Progenitor cell of endocrine pancreas (in vitro differentiated cells): Measurements from ENCODE around the gene NUP133. TPM values are rescaled to one million over a fixed set of nuclear protein-coding genes. Genes with fewer than 3 reads are reported as not detected.
A peak's percentile ranks its signal among the peaks of the same experiment; 100 is the strongest.

Source experiments
- DNase-seq: peaks from one replicate; pipeline ENCODE4 v3.0.0; 2021; ENCODE audit warnings: low spot score; ENCODE audit not compliant: unreplicated experiment
- H3K27ac Mint-ChIP-seq: 2 replicates; pipeline ENCODE4 v1.8.0; 2021; ENCODE audit warnings: mild to moderate bottlenecking, moderate library complexity, mixed read lengths
- H3K27me3 Mint-ChIP-seq: 2 replicates; pipeline ENCODE4 v1.8.0; 2021; ENCODE audit warnings: mixed read lengths
- H3K36me3 Mint-ChIP-seq: 2 replicates; pipeline ENCODE4 v1.8.0; 2022; ENCODE audit warnings: mixed read lengths; ENCODE audit not compliant: insufficient read depth
- H3K4me1 Mint-ChIP-seq: 2 replicates; pipeline ENCODE4 v1.8.0; 2021; ENCODE audit warnings: low read depth, mixed read lengths
- H3K4me3 Mint-ChIP-seq: 2 replicates; pipeline ENCODE4 v1.8.0; 2021; ENCODE audit warnings: low read depth, mild to moderate bottlenecking, moderate library complexity, mixed read lengths
- H3K9me3 Mint-ChIP-seq: 2 replicates; pipeline ENCODE4 v1.8.0; 2021; ENCODE audit warnings: low read depth, mixed read lengths
- total RNA-seq: library from RNA; stranded (reverse); gene quantifications from 2 replicates; pipeline ENCODE4 v1.2.1, GENCODE V29; 2021
- TF ChIP-seq, protein P1 (sequence below): fragments of 200-600 bp; sonication (generic); IDR thresholded peaks from one replicate; pipeline ENCODE4 v1.5.0; 2021; ENCODE audit warnings: antibody characterized with exemption, mild to moderate bottlenecking; ENCODE audit not compliant: unreplicated experiment

The NUP133 gene
- total RNA-seq, 1 donor from 2014 or later = 53.5 TPM

DNA sequence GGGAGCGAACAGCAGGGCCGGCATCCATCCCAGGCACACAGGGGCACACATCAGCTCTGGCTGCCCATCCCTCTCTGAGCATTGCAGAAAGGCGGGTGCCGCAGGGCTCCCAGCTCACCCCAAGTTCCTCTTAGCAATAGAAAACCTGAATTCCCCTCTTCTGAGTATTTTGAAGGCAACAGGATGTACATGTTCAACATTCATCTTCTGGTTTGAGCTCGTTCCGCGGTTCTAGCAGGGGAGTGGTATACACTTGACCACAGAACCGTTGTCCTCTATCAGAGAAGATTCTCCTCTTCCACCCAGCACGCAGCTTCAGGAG, 97.8 kb downstream of the NUP133 start:
- H3K36me3 Mint-ChIP-seq = no peaks in the 10 kb centered on the region
- H3K4me3 Mint-ChIP-seq = no peak overlapping the region
- DNase-seq = no peak
- H3K27me3 Mint-ChIP-seq = peaks cover 35% of the 10 kb centered on the region
- no peak overlapping the region for H3K27ac Mint-ChIP-seq
- peaks cover 25% of the 10 kb centered on the region for H3K4me1 Mint-ChIP-seq
- TF ChIP-seq, protein P1, sequence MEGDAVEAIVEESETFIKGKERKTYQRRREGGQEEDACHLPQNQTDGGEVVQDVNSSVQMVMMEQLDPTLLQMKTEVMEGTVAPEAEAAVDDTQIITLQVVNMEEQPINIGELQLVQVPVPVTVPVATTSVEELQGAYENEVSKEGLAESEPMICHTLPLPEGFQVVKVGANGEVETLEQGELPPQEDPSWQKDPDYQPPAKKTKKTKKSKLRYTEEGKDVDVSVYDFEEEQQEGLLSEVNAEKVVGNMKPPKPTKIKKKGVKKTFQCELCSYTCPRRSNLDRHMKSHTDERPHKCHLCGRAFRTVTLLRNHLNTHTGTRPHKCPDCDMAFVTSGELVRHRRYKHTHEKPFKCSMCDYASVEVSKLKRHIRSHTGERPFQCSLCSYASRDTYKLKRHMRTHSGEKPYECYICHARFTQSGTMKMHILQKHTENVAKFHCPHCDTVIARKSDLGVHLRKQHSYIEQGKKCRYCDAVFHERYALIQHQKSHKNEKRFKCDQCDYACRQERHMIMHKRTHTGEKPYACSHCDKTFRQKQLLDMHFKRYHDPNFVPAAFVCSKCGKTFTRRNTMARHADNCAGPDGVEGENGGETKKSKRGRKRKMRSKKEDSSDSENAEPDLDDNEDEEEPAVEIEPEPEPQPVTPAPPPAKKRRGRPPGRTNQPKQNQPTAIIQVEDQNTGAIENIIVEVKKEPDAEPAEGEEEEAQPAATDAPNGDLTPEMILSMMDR = no peak
- H3K9me3 Mint-ChIP-seq = no peaks in the 10 kb centered on the region

DNA sequence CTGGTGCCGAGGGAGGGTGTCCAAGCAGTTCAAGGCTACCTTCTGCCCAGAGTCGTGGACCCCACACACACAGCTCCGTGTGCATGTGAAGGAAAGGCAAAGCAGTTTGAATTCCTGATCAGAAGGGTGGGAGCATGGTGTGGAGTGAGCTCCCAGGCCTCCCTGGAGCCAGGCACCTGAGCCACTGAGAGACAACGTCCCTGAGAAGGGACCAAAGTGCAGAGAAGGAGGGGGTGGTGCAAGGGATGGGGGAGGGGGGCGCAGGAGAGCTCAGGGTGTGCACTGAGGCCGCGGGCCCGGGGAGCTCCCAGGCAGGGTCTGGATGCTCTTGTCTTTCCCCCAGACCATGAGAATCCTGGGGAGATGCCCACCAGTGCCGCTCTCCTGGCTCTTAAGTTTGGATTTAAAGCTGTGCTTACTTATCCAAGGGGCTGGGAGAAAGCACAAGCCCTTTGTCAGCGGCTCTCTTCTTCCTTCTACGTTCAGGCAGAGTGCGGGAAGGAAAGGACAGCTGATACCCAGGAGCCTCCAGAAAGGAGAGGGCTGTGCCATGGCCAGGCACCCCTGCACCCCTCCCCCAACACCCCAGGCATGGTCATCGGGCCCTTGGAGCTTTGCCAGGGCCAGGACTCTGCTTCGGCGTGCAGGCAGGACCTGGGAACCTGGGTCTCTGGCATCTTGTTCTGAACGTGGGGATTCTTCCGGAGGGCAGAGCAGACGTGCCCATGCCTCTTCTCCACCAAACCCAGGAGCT, 98.3 kb downstream of the NUP133 start:
- peaks cover 27% of the 10 kb centered on the region for H3K4me1 Mint-ChIP-seq
- no peaks in the 10 kb centered on the region for H3K36me3 Mint-ChIP-seq
- H3K27ac Mint-ChIP-seq = peak overlapping the region; percentile 24
- no peak for DNase-seq
- H3K4me3 Mint-ChIP-seq = no peak overlapping the region
- H3K9me3 Mint-ChIP-seq = no peaks in the 10 kb centered on the region
- peaks cover 38% of the 10 kb centered on the region for H3K27me3 Mint-ChIP-seq
- TF ChIP-seq, protein P1 = no peak

GRCh38 chr1:229408458-229409037, 99.6 kb downstream of the NUP133 start:
- no peaks in the 10 kb centered on the region for H3K9me3 Mint-ChIP-seq
- H3K27me3 Mint-ChIP-seq = peaks cover 38% of the 10 kb centered on the region
- no peak for DNase-seq
- TF ChIP-seq, protein P1 = no peak
- no peak overlapping the region for H3K27ac Mint-ChIP-seq
- no peak overlapping the region for H3K4me3 Mint-ChIP-seq
- peaks cover 27% of the 10 kb centered on the region for H3K4me1 Mint-ChIP-seq
- H3K36me3 Mint-ChIP-seq = no peaks in the 10 kb centered on the region

GRCh38 chr1:229407206-229408026, 100.7 kb downstream of the NUP133 start:
- Mint-ChIP-seq H3K27me3 (peaks cover 38% of the 10 kb centered on the region), H3K27ac (peak overlapping the region; percentile 71), H3K4me3 (peak overlapping the region; percentile 67), H3K9me3 (no peaks in the 10 kb centered on the region), H3K36me3 (no peaks in the 10 kb centered on the region), H3K4me1 (peaks cover 27% of the 10 kb centered on the region)
- DNase-seq = no peak
- TF ChIP-seq, protein P1 = no peak

- no peaks in the 10 kb centered on the region for H3K36me3 Mint-ChIP-seq
- no peak for DNase-seq
- no peak overlapping the region for H3K27ac Mint-ChIP-seq
- H3K9me3 Mint-ChIP-seq = no peaks in the 10 kb centered on the region
- TF ChIP-seq, protein P1 = no peak
- peak overlapping the region; percentile 67 for H3K4me3 Mint-ChIP-seq
- peaks cover 40% of the 10 kb centered on the region for H3K27me3 Mint-ChIP-seq
- H3K4me1 Mint-ChIP-seq = peaks cover 25% of the 10 kb centered on the region
Observed at GRCh38 chr1:229406798-229407197, 101.3 kb downstream of the NUP133 start.
